CMK (cell line): ENCODE results near the gene TOLLIP.
"Not testable (repeated sequence)": the region's sequence is repeated elsewhere in the genome, so short reads cannot be mapped to it uniquely, and the experiment has no call there.

ENCODE experiments used
- DNase-seq: peaks from one replicate; pipeline ENCODE4 v3.0.0-alpha.2; 2010; ENCODE audit warnings: low read depth

TOLLIP gene

DNA sequence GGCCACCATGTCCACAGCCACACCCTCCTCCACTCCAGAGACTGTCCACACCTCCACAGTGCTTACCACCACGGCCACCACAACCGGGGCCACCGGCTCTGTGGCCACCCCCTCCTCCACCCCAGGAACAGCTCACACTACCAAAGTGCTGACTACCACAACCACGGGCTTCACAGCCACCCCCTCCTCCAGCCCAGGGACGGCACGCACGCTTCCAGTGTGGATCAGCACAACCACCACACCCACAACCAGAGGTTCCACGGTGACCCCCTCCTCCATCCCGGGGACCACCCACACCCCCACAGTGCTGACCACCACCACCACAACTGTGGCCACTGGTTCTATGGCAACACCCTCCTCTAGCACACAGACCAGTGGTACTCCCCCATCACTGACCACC, 64.9 kb downstream of the TOLLIP start:
- not testable (repeated sequence) for DNase-seq

DNA sequence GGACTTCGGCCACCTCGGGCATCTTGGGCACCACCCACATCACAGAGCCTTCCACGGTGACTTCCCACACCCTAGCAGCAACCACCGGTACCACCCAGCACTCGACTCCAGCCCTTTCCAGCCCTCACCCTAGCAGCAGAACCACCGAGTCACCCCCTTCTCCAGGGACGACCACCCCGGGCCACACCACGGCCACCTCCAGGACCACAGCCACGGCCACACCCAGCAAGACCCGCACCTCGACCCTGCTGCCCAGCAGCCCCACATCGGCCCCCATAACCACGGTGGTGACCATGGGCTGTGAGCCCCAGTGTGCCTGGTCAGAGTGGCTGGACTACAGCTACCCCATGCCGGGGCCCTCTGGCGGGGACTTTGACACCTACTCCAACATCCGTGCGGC, 65.9 kb downstream of the TOLLIP start:
- not testable (repeated sequence) for DNase-seq

DNA sequence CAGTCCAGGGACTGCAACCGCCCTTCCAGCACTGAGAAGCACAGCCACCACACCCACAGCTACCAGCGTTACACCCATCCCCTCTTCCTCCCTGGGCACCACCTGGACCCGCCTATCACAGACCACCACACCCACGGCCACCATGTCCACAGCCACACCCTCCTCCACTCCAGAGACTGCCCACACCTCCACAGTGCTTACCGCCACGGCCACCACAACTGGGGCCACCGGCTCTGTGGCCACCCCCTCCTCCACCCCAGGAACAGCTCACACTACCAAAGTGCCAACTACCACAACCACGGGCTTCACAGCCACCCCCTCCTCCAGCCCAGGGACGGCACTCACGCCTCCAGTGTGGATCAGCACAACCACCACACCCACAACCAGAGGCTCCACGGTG, 66.7 kb downstream of the TOLLIP start:
- DNase-seq: not testable (repeated sequence)

DNA sequence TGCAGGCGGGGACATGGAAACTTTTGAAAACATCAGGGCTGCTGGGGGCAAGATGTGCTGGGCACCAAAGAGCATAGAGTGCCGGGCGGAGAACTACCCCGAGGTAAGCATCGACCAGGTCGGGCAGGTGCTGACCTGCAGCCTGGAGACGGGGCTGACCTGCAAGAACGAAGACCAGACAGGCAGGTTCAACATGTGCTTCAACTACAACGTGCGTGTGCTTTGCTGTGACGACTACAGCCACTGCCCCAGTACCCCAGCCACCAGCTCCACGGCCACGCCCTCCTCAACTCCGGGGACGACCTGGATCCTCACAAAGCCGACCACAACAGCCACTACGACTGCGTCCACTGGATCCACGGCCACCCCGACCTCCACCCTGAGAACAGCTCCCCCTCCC, 67.1 kb downstream of the TOLLIP start:
- no peak for DNase-seq

DNA sequence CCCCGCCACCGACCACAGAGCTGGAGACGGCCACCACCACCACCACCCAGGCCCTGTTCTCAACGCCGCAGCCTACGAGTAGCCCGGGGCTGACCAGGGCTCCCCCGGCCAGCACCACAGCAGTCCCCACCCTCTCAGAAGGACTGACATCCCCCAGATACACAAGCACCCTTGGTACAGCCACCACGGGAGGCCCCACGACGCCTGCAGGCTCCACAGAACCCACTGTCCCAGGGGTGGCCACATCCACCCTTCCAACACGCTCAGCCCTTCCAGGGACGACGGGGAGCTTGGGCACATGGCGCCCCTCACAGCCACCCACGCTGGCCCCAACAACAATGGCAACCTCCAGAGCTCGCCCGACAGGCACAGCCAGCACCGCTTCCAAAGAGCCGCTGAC, 67.7 kb downstream of the TOLLIP start:
- DNase-seq: no peak

DNA sequence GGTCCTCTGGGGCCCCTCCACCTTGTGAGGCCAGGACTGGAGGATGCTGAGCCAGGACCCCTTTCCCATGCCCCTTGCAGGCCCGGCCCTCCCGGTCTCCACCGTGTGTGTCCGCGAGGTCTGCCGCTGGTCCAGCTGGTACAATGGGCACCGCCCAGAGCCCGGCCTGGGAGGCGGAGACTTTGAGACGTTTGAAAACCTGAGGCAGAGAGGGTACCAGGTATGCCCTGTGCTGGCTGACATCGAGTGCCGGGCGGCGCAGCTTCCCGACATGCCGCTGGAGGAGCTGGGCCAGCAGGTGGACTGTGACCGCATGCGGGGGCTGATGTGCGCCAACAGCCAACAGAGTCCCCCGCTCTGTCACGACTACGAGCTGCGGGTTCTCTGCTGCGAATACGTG, 68.7 kb downstream of the TOLLIP start:
- no peak for DNase-seq

DNA sequence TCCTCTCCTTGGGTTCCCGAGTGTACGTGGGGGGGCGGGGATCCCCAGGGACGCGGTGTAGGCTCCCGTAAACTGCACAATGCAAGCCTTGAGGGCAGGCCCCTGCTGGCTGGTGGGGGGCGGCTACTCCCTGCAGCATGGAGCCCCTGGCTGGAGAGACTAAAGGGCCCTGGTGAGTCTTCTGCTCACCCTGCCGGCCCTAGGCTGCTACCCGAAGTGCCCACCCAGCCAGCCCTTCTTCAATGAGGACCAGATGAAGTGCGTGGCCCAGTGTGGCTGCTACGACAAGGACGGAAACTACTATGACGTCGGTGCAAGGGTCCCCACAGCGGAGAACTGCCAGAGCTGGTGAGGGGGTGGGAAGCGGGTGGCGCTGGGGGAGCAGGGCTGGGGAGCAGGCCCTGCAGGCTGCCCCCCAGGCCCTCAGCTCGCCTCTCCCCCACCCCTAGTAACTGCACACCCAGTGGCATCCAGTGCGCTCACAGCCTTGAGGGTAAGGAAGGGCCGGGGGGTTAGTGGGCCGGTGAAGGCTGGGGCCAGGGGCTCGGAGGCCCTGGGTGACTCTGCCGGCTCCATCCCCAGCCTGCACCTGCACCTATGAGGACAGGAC, 69.7 kb downstream of the TOLLIP start:
- no peak for DNase-seq

DNA sequence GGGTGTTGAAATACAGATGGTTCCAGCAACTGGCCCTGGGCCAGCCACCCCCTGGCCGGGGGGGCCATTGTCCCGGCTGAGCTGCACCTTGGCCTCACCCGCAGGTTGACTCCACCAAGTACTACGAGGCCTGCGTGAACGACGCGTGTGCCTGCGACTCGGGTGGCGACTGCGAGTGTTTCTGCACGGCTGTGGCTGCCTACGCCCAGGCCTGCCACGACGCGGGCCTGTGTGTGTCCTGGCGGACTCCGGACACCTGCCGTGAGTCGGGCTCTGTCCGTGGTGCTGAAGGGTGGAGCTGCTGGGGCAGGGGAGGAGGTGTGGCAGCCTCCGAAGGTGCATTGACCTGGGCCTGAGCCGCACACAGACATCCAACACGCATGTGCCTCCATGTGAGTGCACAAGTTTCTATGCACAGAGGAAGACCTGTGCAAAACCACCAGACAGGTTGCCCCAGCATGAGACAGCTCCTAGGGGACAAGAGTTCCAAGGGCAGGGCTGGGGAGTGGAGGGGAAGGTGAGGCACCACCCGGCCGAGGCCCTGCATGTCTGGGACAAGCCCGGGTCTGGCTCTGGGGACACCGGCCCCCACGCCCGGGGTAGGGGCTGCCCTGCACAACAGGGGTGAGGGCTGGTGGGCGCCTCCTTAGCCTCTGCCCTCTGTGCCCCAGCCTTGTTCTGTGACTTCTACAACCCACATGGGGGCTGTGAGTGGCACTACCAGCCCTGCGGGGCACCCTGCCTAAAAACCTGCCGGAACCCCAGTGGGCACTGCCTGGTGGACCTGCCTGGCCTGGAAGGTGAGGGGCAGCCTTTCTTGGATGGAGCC, 70.5 kb downstream of the TOLLIP start:
- no peak for DNase-seq

DNA sequence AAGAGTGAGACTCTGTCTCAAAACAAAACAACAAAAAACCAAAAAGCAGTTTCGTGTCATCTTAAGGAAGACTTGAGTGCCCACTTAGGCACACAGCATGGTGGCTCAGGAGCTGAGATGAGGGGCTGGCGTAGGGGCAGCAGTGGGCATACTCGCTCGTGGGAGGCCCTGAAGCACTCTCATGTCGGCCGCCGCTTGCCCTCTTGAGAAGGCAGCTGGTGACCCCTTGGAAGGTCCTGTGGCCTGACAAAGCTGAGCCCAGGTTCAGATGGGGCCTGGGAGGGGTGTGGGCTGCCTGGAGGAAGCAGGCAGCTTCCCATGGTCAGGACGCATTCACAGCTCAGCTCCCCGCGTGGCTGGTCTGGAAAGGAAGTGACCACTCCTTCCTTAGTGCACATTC, 71.6 kb downstream of the TOLLIP start:
- DNase-seq: no peak

DNA sequence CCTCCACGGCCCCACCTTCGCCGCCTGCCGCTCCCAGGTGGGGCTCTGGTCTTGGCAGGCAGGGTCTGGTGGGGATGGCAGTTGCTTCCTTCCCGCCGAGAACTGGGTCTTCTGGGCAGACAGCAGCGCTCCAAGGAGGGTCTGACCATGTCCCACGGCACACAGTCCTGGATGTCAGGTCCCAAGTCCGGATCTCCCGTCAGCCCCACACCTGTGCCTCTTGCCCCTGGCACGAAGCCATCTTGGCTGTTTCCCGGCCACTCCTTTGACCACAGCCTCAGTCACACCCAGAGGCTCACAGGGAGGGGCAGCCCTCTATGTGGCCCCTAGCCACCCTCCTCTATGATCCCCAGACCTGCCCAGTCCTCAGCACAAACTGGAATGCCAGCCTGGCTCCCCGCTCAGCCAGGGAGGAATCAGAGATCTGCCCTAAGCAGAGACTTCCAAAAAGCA, 72.3 kb downstream of the TOLLIP start:
- no peak for DNase-seq

DNA sequence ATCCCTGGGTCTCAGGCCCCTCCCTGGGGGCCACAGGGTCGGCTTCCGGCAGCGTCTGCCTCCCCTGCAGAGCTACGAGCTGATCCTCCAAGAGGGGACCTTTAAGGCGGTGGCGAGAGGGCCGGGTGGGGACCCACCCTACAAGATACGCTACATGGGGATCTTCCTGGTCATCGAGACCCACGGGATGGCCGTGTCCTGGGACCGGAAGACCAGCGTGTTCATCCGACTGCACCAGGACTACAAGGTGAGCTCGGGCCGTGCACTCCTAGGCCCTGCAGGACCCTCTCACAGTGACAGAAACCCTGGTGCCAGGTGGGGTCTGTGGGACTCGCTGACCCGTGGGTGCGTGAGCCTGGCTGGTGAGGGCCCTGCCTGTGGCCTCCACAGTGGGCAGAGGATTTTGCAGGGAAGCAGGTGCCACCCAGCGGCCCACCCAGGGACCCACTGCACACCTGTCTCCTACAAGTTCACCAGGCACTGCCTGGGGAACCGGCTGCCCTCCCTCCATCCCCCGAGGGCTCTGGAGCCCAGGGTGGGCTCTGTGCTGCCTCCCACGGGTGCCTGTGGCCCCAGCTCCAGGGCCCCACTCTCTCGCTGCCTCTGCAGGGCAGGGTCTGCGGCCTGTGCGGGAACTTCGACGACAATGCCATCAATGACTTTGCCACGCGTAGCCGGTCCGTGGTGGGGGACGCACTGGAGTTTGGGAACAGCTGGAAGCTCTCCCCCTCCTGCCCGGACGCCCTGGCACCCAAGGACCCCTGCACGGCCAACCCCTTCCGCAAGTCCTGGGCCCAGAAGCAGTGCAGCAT, 72.9 kb downstream of the TOLLIP start:
- no peak for DNase-seq

DNA sequence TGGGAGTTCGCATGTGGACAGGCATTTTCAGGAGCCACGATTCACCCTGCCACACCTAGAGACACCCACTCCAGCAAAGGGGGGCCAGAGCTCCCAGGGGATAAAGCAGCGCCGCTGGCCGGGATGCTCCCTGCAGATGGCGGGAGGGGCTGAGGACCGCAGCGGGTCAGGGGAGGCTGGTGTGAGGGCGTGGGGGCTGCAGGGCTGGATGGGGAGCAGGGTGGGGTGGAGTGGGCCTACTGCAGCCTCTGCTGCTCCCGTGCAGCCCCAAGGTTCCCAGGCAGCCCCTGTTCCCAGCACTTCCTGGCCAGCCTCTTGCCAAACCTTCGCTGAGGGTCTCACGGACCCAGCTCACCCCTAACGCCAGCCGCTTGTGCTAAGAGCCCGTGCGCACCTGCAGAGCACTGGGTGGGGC, 73.5 kb downstream of the TOLLIP start:
- no peak for DNase-seq

DNA sequence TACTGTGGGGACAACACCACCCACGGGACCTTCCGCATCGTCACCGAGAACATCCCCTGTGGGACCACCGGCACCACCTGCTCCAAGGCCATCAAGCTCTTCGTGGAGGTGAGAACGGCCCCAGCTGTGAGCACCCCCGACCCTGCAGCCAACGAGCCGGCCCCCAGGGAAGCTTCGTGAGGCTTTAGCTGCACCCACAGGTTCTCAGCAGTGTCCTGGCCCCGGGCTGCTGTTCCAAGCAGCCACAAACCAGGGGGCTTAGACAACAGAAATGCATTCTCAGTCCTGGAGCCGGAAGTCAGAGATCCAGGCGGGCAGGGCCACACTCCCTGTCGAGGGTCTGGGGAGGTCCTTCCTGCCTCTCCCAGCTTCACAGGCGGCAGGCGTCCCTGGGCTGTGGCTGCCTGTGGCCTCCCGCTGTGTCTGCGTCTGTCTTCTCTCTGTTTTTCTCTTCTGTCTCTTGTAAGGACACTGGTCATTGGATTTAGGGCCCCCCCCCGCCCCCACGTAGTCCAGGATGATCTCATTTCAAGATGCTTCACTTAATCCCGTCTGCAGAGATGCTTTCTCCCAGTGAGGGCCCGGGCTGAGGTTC, 74.0 kb downstream of the TOLLIP start:
- no peak for DNase-seq

DNA sequence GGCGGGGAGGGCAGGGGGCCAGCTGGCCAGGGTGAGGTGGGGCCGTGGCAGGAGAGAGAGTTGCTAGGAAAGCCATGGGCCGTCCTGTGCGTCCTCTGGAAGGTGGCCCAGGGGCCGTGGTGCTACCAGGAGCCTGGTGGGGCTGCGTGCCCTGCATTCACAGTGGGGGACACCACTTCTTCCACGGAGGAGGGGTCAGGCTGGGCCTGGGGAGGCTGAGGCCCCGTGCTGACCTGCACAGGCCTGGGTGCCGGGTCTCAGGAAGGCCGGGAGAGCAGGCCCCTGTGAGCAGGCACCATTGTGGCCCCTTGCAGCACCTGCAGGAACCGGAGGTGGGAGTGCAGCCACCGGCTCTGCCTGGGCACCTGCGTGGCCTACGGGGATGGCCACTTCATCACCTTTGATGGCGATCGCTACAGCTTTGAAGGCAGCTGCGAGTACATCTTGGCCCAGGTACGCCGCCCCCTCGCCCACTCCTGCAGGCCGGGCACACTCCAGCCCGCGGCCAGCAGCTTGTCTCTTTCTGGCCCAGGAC, 74.6 kb downstream of the TOLLIP start:
- DNase-seq: no peak

DNA sequence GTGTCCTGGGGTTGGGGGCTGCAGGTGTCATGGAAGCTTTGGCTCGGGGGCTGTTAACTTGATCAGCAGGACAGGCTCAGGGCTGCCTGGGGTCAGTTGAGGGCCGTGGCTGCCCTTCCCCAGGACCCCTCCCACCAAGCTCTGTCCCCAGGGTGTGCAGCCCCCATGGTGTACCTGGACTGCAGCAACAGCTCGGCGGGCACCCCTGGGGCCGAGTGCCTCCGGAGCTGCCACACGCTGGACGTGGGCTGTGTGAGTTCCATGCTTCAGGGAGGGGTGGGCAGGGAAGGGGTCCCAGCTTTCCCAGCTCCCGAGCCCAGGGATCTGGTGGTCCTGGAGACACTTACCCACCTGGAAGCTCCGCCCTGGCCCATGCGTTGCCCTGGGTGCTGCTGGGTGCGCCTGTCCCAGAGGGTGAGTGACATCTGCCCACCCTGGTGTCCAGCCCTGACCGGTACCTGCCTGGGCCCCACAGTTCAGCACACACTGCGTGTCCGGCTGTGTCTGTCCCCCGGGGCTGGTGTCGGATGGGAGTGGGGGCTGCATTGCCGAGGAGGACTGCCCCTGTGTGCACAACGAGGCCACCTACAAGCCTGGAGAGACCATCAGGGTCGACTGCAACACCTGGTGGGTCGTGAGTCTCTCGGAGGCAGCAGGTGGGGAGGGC, 75.2 kb downstream of the TOLLIP start:
- no peak for DNase-seq

DNA sequence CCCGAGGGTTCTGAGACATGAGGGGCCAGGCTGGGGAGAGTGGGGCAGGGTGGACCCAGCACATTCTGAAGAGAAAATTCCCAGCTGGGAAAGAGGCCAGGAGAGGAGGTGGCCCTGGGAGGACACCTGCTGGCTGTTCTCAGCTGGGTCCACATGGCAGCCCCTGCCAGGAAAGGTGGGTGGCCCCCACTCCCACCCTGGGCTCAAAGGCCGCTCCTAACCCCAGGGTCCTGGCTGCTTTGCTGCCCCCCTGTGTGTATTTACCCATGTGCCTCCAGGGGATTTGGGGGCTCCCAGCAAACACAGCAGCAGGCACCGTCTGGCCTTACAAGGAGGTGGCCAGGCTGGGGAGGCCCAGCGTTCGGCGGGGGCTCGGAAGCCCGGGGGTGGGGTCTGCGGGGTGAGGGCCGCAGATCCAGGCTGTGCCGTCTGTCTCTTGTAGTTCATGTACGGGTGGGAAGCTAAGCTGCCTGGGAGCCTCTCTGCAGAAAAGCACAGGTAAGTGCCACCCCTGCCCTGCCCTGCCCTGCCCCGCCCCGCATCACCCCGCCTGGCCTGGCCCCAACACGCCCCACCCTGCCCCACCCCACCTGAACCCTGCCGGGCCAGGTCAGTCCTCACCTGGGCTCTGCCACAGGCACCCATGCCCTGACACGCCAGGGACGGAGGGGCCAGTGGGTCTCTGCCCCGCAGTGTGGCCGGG, 75.9 kb downstream of the TOLLIP start:
- no peak for DNase-seq

DNA sequence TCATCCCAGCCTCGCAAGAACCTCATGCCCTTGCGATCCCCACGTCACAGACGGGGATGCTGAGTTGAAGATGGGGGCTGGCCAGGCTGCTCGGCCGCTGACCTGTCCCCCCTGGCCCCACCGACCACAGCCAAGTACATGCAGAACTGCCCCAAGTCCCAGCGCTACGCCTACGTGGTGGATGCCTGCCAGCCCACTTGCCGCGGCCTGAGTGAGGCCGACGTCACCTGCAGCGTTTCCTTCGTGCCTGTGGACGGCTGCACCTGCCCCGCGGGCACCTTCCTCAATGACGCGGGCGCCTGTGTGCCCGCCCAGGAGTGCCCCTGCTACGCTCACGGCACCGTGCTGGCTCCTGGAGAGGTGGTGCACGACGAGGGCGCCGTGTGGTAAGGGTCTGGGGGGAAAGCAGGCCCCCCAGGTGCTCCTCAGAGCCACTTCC, 76.5 kb downstream of the TOLLIP start:
- no peak for DNase-seq

DNA sequence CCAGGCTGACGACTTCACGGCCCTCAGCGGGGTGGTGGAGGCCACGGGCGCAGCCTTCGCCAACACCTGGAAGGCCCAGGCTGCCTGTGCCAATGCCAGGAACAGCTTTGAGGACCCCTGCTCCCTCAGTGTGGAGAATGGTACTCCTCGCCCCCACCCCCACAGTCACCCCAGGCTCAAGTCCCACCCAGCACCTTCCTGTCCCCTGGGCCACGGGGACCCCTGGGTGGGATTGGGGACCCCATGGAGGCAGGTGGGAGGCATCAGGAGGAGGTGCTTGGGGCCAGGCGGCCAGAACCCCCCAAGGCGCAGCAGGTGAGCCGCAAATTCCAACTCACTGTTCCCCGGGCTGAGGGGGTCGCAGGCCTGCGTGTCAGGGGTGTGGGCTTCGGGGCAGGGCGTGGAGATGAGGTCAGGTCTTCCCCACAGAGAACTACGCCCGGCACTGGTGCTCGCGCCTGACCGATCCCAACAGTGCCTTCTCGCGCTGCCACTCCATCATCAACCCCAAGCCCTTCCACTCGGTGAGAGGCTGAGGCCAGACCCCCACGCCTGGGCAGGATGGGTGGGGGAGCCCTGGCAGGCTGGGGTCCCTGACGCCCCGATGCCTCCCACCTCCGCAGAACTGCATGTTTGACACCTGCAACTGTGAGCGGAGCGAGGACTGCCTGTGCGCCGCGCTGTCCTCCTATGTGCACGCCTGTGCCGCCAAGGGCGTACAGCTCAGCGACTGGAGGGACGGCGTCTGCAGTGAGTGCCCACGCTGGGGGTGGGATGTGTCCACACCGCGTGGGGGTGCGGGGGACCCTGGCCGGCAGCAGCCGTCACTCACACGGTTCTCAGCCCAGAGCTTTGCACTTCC, 77.2 kb downstream of the TOLLIP start:
- no peak for DNase-seq

DNA sequence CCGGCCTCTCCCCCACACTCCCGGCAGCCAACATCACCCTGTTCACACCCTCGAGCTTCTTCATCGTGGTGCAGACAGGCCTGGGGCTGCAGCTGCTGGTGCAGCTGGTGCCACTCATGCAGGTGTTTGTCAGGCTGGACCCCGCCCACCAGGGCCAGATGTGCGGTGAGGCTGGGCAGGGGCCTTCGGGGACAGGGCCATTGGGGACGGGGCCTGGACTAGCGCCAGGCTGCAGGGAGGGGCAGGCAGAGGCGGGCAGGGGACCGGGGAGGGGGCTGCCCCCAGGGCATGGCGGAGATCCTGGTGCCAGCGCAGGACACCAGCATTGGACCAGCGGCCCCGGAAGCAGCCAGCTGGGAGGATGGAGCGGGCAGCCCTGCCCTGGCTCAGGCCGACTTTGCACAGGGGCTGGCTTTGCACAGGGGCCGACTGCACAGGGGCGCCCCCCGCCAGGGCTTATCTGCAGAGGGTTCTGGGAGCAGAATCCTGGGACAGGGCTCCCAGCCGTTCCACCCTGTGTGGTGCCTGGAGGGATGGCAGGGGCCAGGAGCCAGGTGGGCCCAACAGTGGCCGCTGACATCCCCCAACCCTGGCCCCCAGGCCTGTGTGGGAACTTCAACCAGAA, 77.9 kb downstream of the TOLLIP start:
- DNase-seq: no peak
